ENCODE results near the gene OVCA2.

GRCh38 chr17:2033153-2033552, 8.7 kb upstream of the OVCA2 start:
- TF ChIP-seq CTCF (conservative IDR thresholded peaks at IDR 0.05) (no peak), ZFX (IDR thresholded peaks at IDR 0.05) (no peak)

Measured in C4-2B (cell line).